Glutamatergic neuron (in vitro differentiated cells): ENCODE measurements around the gene MINDY1. TPM values are rescaled to one million over a fixed set of nuclear protein-coding genes. Genes with fewer than 3 reads are reported as not detected.

Experiments used
- DNase-seq: peaks from one replicate; pipeline ENCODE4 v3.0.0; 2022
- H3K27ac Mint-ChIP-seq: one replicate; pipeline ENCODE4 v1.8.0; 2020; ENCODE audit warnings: mild to moderate bottlenecking, mixed read lengths, inconsistent platforms; ENCODE audit not compliant: unreplicated experiment
- H3K27me3 Mint-ChIP-seq: one replicate; pipeline ENCODE4 v1.8.0; 2020; ENCODE audit warnings: mild to moderate bottlenecking, moderate library complexity, mixed read lengths, inconsistent platforms; ENCODE audit not compliant: unreplicated experiment
- H3K36me3 Mint-ChIP-seq: one replicate; pipeline ENCODE4 v1.8.0; 2020; ENCODE audit warnings: mild to moderate bottlenecking, mixed read lengths, inconsistent platforms; ENCODE audit not compliant: unreplicated experiment
- H3K4me1 Mint-ChIP-seq: one replicate; pipeline ENCODE4 v1.8.0; 2020; ENCODE audit warnings: mild to moderate bottlenecking, low read depth, mixed read lengths, inconsistent platforms; ENCODE audit not compliant: unreplicated experiment
- H3K4me3 Mint-ChIP-seq: one replicate; pipeline ENCODE4 v1.8.0; 2020; ENCODE audit warnings: mild to moderate bottlenecking, mixed read lengths, inconsistent platforms; ENCODE audit not compliant: unreplicated experiment
- H3K9me3 Mint-ChIP-seq: one replicate; pipeline ENCODE4 v1.8.0; 2020; ENCODE audit warnings: mild to moderate bottlenecking, moderate library complexity, mixed read lengths, inconsistent platforms; ENCODE audit not compliant: unreplicated experiment
- CTCF ChIP-seq: fragments of 200-600 bp; sonication (generic); IDR thresholded peaks from one replicate; pipeline ENCODE4 v1.5.0; 2021; ENCODE audit not compliant: partially characterized antibody, unreplicated experiment
- total RNA-seq: library from RNA; stranded (reverse); fragmentation: NEBNext Ultra II Directional; extraction: Animal tissue kit (Norgen Biotek cat#: 25700); gene quantifications from one replicate; pipeline ENCODE4 v1.2.1, GENCODE V29; 2021; ENCODE audit not compliant: unreplicated experiment

The MINDY1 gene
- total RNA-seq, 1 donor from 2014 or later: 26.2 TPM

- Mint-ChIP-seq H3K9me3 (no peaks in the 10 kb centered on the region), H3K4me3 (no peak overlapping the region), H3K27me3 (no peaks in the 10 kb centered on the region), H3K27ac (no peak overlapping the region), H3K36me3 (peaks cover 5% of the 10 kb centered on the region), H3K4me1 (no peaks in the 10 kb centered on the region)
- TF ChIP-seq CTCF: no peak
- DNase-seq: no peak
Measured at GRCh38 chr1:150955280-150955679, 51.4 kb downstream of the MINDY1 start.

GRCh38 chr1:150954708-150955107 lies 52.0 kb downstream of the MINDY1 start:
- no peak overlapping the region for H3K27ac Mint-ChIP-seq
- no peaks in the 10 kb centered on the region for H3K27me3 Mint-ChIP-seq
- H3K9me3 Mint-ChIP-seq: no peaks in the 10 kb centered on the region
- no peak for DNase-seq
- TF ChIP-seq CTCF: no peak
- no peaks in the 10 kb centered on the region for H3K4me1 Mint-ChIP-seq
- H3K36me3 Mint-ChIP-seq: peaks cover 5% of the 10 kb centered on the region
- no peak overlapping the region for H3K4me3 Mint-ChIP-seq

Other genes starting within 250 kb of the MINDY1 start
- 0.81 TPM for gene CTSS, start 241.1 kb downstream of the MINDY1 start, total RNA-seq
- 8.8 TPM for gene CTSK, start 198.6 kb downstream of the MINDY1 start, total RNA-seq
- gene ARNT, start 130.3 kb downstream of the MINDY1 start, total RNA-seq: 39.1 TPM
- gene CTXND2, start 119.8 kb downstream of the MINDY1 start, total RNA-seq: not detected
- 57.0 TPM for gene SETDB1, start 80.5 kb downstream of the MINDY1 start, total RNA-seq
- 94.2 TPM for gene CERS2, start 32.1 kb downstream of the MINDY1 start, total RNA-seq
- not detected for gene ANXA9, start 24.6 kb downstream of the MINDY1 start, total RNA-seq
- gene PRUNE1, start 1.5 kb upstream of the MINDY1 start, total RNA-seq: 14.9 TPM
- gene BNIPL, start 29.7 kb upstream of the MINDY1 start, total RNA-seq: 1.4 TPM
- gene C1orf56, start 40.8 kb upstream of the MINDY1 start, total RNA-seq: 1.8 TPM
- gene CDC42SE1, start 52.7 kb upstream of the MINDY1 start, total RNA-seq: 127 TPM
- 504 TPM for gene MLLT11, start 53.5 kb upstream of the MINDY1 start, total RNA-seq
- gene GABPB2, start 63.9 kb upstream of the MINDY1 start, total RNA-seq: 5.4 TPM
- gene SEMA6C, start 139.7 kb upstream of the MINDY1 start, total RNA-seq: 119 TPM
- gene TNFAIP8L2, start 149.7 kb upstream of the MINDY1 start, total RNA-seq: not detected
- gene LYSMD1, start 159.0 kb upstream of the MINDY1 start, total RNA-seq: 21.9 TPM
- gene SCNM1, start 159.2 kb upstream of the MINDY1 start, total RNA-seq: 44.2 TPM
- 0.76 TPM for gene TMOD4, start 169.1 kb upstream of the MINDY1 start, total RNA-seq
- 125 TPM for gene VPS72, start 183.3 kb upstream of the MINDY1 start, total RNA-seq
- 79.4 TPM for gene PIP5K1A, start 191.7 kb upstream of the MINDY1 start, total RNA-seq
- 250 TPM for gene PSMD4, start 247.8 kb upstream of the MINDY1 start, total RNA-seq